Ishikawa (cell line): ENCODE data around the gene PCDHB11.

Experiments
- CEBPB ChIP-seq: IDR thresholded peaks from 2 replicates; pipeline ENCODE4 v1.6.1; 2012
- CREB1 ChIP-seq: IDR thresholded peaks from 2 replicates; pipeline ENCODE4 v1.6.1; 2012; ENCODE audit warnings: low read depth
- EP300 ChIP-seq: IDR thresholded peaks from 2 replicates; pipeline ENCODE4 v1.6.1; 2012; ENCODE audit warnings: borderline replicate concordance
- RAD21 ChIP-seq: IDR thresholded peaks from 2 replicates; pipeline ENCODE4 v1.6.1; 2012; ENCODE audit warnings: low read depth
- TAF1 ChIP-seq: IDR thresholded peaks from 2 replicates; pipeline ENCODE4 v1.6.1; 2012; ENCODE audit warnings: low read depth, mild to moderate bottlenecking
- TEAD4 ChIP-seq: IDR thresholded peaks from 2 replicates; pipeline ENCODE4 v1.6.1; 2012
- ZBTB7A ChIP-seq: IDR thresholded peaks from 2 replicates; pipeline ENCODE4 v1.6.1; 2012; ENCODE audit warnings: low read depth
- TF ChIP-seq, protein P1 (sequence below): IDR thresholded peaks from 2 replicates; pipeline ENCODE4 v1.6.1; 2012
- TF ChIP-seq, protein P2 (sequence below): IDR thresholded peaks from 2 replicates; pipeline ENCODE4 v1.6.1; 2012; ENCODE audit warnings: low read depth, mild to moderate bottlenecking

DNA sequence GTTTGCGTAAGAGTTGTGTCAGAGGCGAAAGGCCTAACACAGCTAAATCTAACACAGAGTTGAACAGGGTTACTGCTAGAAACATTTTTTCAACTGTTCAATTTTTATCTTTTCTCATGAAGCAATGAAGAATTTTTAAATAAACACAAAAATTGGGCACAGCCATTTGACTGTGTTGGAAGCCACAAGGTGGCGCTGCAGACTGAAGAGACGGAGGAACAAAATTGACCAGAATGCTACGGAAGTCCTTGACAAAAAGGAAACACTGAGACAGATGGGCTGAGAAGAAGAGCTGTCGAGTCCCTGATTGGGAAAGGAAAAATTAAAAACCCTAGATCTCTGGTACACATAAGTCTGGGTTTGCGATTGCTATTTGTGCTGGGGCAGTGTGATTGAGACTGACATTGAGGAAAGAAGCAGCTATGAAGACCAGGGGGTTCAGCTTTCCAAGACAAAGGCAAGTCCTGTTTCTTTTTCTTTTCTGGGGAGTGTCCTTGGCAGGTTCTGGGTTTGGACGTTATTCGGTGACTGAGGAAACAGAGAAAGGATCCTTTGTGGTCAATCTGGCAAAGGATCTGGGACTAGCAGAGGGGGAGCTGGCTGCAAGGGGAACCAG is 12.4 kb upstream of the PCDHB11 start, which contains the start of gene PCDHB9:
- TF ChIP-seq, protein P1, sequence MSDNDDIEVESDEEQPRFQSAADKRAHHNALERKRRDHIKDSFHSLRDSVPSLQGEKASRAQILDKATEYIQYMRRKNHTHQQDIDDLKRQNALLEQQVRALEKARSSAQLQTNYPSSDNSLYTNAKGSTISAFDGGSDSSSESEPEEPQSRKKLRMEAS, result no peak
- TF ChIP-seq, protein P2, sequence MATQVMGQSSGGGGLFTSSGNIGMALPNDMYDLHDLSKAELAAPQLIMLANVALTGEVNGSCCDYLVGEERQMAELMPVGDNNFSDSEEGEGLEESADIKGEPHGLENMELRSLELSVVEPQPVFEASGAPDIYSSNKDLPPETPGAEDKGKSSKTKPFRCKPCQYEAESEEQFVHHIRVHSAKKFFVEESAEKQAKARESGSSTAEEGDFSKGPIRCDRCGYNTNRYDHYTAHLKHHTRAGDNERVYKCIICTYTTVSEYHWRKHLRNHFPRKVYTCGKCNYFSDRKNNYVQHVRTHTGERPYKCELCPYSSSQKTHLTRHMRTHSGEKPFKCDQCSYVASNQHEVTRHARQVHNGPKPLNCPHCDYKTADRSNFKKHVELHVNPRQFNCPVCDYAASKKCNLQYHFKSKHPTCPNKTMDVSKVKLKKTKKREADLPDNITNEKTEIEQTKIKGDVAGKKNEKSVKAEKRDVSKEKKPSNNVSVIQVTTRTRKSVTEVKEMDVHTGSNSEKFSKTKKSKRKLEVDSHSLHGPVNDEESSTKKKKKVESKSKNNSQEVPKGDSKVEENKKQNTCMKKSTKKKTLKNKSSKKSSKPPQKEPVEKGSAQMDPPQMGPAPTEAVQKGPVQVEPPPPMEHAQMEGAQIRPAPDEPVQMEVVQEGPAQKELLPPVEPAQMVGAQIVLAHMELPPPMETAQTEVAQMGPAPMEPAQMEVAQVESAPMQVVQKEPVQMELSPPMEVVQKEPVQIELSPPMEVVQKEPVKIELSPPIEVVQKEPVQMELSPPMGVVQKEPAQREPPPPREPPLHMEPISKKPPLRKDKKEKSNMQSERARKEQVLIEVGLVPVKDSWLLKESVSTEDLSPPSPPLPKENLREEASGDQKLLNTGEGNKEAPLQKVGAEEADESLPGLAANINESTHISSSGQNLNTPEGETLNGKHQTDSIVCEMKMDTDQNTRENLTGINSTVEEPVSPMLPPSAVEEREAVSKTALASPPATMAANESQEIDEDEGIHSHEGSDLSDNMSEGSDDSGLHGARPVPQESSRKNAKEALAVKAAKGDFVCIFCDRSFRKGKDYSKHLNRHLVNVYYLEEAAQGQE, result no peak
- TF ChIP-seq EP300, result no peak
- TF ChIP-seq TAF1, result no peak
- no peak for TF ChIP-seq TEAD4
- no peak for TF ChIP-seq CEBPB
- TF ChIP-seq CREB1, result no peak
- peak; percentile 13; the same call in 1 of the 2 replicates for TF ChIP-seq RAD21
- no peak for TF ChIP-seq ZBTB7A
